NCI-H2081 (cell line): ENCODE data around the gene ONECUT3.
"Not testable (repeated sequence)": the region's sequence is repeated elsewhere in the genome, so short reads cannot be mapped to it uniquely, and the experiment has no call there.

Experiments
- DNase-seq, 2 experiments: peaks; one replicate each; lab custom pipeline; 2025; lab: John Stamatoyannopoulos, UW

ONECUT3 gene

DNA sequence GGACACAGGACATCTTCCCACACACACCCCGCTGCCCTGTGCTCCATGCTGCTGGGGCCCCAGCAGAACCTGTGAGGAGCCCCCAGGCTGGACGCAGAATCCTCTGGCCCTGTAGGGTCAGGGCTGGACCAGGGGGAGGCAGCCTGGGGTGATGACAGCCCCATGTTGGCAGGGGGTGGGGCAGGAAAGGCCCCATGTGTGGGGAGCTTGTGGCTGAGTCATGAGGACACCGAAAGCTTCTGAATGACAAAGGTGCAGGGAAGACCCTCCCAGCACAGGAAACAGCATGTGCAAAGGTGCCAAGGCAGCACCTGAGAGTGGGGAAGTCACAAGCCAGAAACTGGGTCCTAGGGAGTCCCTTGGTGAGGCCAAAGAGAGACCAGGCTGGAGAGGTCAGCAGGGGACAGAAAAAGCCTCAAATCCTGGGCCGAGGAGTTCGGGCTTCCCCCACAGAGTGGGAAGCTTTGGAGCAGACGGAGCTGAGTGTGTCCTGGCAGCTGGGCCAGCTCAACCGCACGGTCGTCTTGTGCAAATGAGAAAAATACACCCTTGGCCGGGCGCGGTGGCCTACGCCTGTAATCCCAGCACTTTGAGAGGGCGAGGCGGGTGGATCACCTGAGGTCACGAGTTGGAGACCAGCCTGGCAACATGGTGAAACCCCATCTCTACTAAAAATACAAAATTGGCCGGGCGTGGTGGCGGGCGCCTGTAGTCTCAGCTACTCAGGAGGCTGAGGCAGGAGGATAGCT, 41.3 kb downstream of the ONECUT3 start:
- DNase-seq = no peak

DNA sequence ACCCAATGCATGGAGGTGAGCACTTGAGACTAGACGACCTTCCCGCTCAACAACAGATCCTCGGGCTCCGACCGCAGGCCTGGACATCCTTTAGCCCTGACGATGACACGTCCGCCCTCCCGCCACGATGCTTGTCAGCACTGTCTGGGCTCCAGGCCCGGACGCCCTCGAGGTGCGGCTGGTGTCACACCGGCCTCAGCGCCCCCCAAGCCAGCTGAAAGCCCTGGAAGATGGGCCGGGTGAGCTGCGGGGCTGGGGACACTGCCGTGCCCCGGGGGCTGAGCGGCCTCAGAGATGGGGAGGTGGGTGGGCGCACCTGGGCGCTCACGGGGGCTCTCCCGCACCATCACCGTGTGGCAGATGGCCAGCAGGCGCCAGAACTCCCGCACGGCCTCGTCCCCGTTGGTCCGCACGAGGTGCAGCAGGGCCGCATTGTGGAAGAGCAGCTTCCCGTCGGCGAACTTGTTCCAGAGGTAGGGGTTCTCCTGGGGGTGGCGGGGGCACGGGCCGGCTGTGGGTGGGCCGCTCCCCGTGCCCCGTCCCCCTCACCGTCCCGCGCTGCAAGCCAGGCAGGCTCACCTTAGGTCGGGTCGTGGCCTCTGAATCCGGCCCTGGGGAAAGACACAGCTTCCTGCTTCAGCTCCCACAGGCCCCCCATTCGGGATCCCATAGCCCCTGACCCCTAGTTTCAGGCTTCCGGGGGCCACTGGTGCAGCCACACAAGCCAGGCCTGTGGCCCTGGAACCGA, 43.3 kb downstream of the ONECUT3 start:
- DNase-seq = no peak

- DNase-seq = not testable (repeated sequence)
These were observed 44.0 kb downstream of the ONECUT3 start for GRCh38 chr19:1797313-1797712.

GRCh38 chr19:1799695-1800342, 46.5 kb downstream of the ONECUT3 start:
- no peak for DNase-seq

GRCh38 chr19:1804858-1805257, 51.6 kb downstream of the ONECUT3 start:
- no peak for DNase-seq

DNA sequence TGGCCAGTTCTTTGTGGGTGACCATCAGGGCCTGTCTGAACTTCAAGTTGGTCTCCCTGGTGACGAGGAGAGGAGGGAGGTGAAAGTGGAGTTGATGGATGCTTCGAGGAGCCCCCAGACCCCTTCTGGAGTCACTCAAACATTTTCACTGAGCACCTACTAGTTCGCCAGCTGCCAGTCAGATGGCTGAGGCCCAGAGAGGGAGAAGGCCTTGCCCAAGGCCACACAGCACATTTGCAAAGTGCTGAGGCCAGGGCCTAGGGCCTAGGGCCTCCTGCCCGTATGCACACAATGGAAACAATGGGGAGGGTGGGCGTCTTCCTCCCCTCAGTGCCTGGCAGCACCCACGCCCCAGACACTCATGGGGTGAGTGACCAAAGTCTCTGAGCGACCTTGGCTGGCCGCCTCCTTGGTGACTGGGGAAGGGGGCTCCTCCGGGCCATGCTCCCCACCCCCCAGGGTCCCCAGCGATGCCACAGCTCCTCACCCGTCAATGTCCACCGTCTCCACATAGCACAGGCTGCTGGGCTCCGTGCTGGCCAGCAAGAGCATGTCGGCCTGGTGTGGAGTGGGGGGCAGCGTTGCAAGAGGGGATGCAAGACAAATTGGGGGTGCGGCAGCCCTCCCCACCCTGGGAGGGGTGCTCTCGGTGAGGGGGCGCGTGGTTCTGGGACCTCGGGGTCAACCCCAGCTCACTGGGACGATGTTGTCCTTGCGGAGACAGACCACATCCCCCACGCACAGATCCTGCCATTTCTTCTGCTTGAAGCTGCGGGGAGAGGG, 52.3 kb downstream of the ONECUT3 start:
- no peak for DNase-seq

- DNase-seq = no peak
These were observed 53.1 kb downstream of the ONECUT3 start for GRCh38 chr19:1806184-1807029.

DNA sequence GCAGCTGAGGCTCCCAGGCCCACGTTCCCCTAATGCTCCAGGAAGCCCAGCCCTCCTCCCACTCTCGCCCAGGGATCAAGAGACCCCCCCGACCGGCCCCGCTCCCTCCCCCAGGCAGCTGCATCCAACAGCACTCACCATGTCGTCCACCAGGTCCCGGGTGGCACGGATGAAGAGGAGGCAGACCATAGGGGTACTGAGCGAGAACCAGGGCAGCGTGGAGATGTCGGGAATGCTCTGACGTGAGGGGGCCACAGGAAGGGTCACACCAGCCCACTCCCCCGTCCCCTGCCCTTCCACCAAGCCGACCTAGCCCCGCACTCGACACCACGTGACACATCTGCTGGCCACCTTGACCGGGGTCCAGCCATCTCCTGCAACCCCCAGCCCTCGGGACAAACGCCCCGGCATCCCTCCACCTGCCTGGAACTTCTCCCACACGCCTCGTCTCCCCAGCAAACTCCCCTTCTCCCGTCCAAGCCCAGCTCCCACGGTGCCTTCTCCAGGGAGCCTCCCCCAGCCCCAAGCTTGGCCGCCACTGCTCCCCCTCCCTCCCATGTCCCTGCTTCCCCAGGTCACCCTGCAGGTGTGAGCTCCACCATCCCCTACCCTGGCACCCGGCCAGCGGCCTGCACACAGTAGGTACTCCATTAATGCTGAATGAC, 53.9 kb downstream of the ONECUT3 start:
- no peak for DNase-seq

DNA sequence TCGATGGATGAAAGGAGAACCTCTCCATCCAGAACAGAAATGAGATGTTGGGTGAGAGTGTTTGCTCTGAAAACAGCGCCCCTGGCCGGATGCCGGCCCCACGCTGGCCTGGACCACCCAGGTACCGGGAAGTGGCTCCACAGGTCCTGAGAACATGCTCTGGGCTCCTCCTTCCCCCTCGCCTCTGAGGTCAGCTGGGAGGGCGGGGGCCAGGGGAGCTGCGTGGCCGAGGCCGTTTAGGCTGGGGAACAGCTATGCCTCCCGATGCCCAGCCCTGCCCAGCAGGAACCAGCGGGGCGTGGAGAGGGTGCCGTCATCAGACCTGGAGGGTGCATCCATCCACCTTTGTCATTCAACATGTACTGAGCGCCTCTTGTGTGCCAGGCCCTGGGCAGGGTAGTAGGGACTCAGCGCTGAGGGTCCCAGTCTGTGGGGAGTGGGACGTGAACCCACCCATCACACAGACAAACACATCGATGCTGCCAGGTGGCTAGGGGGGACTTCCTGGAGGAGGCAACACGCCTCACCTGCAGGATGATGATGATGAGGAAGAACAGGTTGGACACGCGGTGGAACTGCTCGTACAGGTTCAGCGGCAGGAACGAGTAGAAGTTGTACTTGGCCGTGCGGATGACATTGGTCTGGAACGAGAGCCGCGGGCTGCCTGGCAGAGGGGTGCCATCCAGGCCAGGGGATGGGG, 54.5 kb downstream of the ONECUT3 start:
- DNase-seq = no peak

DNA sequence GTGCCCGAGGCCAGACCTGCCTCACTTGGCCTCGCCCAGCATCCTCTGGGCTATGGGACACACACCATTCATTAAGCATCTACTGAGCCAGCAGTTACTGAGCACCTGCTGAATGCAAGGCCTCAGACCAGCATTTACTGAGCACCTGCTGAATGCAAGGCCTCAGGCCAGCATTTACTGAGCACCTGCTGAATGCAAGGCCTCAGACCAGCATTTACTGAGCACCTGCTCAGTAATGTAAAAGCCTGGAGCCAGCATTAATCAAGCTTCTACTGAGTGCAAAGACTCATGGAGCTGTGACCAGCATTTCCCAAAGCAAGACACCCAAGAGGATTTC, 55.1 kb downstream of the ONECUT3 start:
- DNase-seq = no peak

- no peak for DNase-seq
These were observed 56.4 kb downstream of the ONECUT3 start for GRCh38 chr19:1809678-1810077.

- no peak for DNase-seq
These were observed 57.3 kb downstream of the ONECUT3 start for GRCh38 chr19:1810439-1811160.

DNA sequence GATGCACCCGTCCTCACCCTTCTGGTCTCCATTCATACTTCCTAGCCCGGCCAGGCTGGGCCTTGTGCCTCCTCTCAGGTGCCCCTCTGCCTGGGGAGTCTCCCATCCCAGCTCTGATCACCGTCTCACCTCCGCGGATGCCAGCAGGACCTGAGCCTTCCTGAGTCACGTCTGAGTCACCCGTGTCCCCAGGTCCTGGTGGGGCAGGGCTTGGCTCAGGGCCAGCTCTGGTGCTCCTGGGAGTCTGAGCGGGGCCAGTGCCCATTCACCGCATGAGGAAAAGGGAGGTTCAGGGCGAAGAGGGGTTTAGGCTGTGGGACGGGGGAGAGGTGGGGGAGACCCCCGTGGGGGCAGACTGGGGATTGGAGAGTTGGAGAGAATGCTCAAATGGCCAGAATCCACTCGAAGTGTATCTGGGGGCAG, 58.2 kb downstream of the ONECUT3 start:
- no peak for DNase-seq

- DNase-seq = no peak
These were observed 58.7 kb downstream of the ONECUT3 start, which contains the start of gene ATP8B3 for GRCh38 chr19:1811942-1812425. ATP8B3 (minus strand) TSS chr19:1812276; CDS start chr19:1811736, 540 bp downstream.

- DNase-seq = peak; percentile 65 to 74
These were observed 59.3 kb downstream of the ONECUT3 start for GRCh38 chr19:1812426-1813191.

DNA sequence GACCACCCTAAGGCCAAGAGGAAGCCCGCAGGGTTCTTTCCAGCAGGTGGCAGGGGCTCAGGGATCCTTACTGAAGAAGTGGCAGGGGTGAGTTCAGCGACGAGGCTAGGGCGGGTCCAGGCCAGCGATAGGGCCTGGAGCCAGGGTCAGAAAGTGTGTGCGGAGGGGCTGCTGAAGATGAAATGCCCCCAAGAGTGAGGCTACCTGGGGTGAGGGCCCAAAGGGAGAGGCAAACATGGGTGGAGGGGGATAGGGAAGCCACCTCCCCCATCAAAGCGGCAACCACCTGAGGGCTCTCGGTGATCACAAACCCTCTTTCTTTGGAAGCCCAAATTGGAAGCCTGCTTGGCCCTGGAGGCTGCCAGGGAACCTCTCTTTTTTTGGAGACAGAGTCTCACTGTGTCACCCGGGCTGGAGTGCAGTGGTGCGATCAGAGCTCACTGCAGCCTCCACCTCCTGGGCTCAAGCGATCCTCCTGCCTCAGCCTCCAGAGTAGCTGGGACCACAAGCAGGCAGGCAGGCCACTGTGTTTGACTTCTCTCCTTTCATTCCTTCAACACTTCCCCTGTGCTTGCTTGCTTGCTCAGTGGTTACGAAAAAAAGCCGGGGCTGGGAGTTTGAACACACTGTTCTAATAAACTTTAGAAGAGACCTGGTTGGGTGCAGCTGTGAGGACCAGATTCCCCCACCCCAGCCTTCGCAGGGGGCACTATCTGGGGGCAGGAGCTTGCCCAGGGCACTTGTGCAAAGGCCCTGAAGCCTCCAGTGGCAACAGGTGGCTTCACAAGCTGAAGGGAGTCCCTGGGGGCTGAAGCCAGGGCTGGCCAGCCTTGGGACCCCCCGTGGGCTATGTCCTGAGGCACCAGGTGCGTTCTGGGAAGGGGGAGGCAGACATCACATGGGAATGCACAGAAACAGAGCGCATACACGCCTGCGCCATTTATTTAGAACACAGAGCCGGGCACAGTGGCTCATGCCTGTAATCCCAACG, 60.2 kb downstream of the ONECUT3 start:
- no peak for DNase-seq

GRCh38 chr19:1814391-1814790, 61.1 kb downstream of the ONECUT3 start:
- DNase-seq = no peak
